GM12864 (cell line): Measurements from ENCODE around the gene SLC37A3.

ENCODE experiments used
- DNase-seq: peaks from one replicate; pipeline ENCODE4 v3.0.0-alpha.2; 2011; ENCODE audit warnings: low read depth
- H3K4me3 ChIP-seq: 2 replicates; pipeline ENCODE4 v1.5.1; 2011; ENCODE audit warnings: mild to moderate bottlenecking, low read depth, low read length, control low read depth
- TF ChIP-seq, protein P1 (sequence below): IDR thresholded peaks from 2 replicates; pipeline ENCODE4 v1.5.1; 2011; ENCODE audit warnings: low read depth, mild to moderate bottlenecking, moderate library complexity, low read length, control low read depth, inconsistent platforms; ENCODE audit errors: missing control alignments

The SLC37A3 gene

DNA sequence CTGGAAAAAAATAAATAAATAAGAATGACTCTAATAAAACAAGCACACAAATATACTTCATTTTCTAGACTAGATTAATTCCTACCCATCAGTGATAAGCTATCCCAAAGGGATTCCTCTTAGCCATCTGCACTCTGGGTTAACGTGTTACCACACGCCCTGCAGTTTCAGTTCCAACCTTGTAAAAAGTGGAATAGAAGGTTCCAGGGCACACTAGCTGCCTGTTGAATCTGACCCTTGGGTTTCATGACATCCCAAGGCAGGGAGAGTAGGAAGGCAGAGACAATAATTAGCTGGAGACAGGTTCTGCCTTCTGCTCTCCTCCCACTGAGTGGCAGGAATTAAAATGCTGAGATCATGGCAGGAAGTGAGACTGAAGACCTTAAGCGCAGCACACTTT is 33.5 kb downstream of the SLC37A3 start:
- no peak for DNase-seq
- H3K4me3 ChIP-seq = no peak overlapping the region
- TF ChIP-seq, protein P1, sequence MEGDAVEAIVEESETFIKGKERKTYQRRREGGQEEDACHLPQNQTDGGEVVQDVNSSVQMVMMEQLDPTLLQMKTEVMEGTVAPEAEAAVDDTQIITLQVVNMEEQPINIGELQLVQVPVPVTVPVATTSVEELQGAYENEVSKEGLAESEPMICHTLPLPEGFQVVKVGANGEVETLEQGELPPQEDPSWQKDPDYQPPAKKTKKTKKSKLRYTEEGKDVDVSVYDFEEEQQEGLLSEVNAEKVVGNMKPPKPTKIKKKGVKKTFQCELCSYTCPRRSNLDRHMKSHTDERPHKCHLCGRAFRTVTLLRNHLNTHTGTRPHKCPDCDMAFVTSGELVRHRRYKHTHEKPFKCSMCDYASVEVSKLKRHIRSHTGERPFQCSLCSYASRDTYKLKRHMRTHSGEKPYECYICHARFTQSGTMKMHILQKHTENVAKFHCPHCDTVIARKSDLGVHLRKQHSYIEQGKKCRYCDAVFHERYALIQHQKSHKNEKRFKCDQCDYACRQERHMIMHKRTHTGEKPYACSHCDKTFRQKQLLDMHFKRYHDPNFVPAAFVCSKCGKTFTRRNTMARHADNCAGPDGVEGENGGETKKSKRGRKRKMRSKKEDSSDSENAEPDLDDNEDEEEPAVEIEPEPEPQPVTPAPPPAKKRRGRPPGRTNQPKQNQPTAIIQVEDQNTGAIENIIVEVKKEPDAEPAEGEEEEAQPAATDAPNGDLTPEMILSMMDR = no peak

DNA sequence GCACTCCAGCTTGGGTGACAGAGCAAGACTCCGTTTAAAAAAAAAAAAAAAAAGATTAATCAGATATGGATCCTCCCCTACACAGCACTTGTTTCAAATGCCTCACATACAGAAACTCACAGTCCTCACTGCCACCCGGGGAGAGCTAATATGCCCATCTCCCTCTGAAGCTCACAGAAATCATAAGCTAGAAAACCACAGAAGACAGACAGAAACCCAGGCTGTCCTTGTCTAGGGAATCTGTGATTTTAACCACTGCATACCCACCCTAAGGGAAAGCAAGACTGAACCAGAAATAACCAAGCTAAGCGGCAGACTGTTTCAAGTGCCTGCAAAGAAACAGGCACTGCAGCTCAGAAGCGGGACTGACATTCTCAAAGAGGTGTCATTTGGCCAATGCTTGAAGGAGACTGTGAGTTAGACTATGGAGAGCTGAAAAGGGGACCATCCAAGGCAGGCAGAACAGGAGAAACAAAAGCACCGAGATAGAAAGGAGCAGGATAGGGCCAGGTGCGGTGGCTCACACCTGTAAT is 37.6 kb downstream of the SLC37A3 start:
- TF ChIP-seq, protein P1 = no peak
- H3K4me3 ChIP-seq = no peak overlapping the region
- no peak for DNase-seq

DNA sequence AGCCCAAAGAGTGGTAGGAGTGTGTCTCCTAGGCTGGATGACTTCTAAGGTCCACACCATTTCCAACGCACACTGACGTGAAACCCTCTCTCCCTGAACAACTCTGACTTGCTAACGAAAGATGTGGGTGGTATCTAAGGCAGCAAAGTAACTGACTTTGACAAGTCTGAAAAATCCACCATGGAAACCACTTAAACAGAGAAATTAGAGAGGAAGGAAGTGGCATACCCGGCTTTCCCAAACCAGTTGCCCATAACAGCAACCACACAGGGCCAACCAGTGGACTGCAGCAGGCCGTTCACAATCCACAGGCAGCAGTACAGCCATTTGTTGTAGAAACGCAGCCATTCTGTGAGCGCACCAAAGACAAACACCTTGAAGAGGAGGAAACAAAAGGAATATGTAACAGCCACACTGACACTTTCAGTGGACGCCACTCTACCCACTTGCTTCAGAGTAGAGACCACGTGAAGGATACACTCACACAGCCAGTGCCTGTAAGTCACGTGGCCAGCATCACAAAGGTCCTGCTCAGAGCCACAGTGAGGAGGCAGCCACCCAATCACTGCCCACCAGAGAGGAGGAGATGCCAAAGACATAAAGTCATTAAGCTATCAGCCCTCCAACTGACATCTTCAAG is 39.8 kb downstream of the SLC37A3 start:
- DNase-seq = no peak
- TF ChIP-seq, protein P1 = no peak
- H3K4me3 ChIP-seq = no peak overlapping the region

DNA sequence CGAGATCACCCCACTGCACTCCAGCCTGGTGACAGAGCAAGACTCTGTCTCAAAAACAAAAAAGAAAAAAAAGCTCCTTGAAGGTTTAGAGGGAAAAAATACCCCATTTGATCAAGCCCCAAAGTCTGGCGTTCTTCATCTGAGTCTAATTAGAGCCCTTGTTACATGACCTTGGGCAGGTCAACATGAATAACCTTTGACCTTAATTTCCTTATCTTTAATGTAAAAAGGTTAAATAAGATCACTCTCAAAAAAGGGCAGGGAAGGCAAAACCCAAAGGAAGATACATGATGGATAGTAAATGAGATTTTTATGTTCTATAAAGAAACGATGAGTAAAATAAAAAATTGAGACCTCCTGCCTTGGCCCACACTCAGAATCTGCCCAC is 40.3 kb downstream of the SLC37A3 start:
- no peak overlapping the region for H3K4me3 ChIP-seq
- DNase-seq = no peak
- TF ChIP-seq, protein P1 = no peak

DNA sequence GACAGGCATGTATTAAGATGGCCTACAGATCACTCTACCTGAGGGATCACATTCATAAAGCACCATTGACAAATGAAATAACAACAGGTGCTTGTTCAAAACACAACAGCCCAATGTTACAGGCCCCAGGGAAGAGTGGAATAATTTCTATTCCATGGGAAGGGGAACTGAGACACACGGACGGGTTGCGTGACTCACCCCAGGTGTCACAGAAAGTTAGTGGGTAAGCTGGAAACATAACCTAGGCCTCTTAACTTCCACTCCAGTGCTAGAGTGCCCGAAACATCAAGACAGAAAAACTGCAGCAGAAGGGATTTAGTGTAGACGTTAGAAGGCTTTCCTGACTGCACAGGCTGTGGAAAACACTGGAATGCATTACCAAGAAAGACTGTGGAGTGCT is 48.3 kb downstream of the SLC37A3 start:
- DNase-seq = no peak
- H3K4me3 ChIP-seq = no peak overlapping the region
- TF ChIP-seq, protein P1 = no peak

DNA sequence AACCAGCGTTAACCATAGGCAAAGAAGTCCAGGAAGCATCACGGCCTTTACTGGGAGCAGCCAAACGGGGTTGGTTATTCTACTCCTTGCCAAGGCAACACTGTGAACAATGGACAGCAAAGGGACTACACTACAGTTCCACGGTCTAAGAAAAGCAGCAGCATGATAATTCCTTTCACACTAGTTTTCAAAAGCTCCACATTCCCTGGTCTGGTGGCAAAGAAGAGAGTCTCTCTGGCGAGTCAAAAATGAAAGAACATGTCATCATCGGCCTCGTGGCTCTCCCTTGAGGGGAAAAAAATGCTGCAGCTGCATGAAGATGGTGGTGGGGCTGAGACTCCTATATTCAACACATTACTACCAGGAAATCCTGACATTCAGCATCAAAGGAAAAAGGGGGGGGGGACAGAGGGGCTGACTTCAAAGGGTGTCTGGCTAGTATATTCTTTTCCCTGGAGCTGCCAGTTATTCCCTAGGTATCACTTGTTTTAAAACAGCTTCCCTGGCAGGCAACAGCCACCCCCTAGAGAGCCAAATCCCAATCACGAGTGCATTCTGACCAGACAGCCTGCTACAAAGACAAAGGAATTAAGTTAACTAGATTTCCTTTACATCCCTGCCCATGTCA is 49.1 kb downstream of the SLC37A3 start:
- DNase-seq = no peak
- no peak overlapping the region for H3K4me3 ChIP-seq
- TF ChIP-seq, protein P1 = no peak
